Activated T-helper 1 cell treated with anti-CD3 and anti-CD28 coated beads, Interleukin-12 subunit alpha, Interleukin-12 subunit beta, Interleukin-2, Interleukin-4 antibody, amounts not matched to agents 30 ng/mL and 10 ng/mL and 1 ng/mL, durations not matched to agents 14 hours and 24 hours and 36 hours (primary cell): ENCODE results near the gene MAP3K5. TPM values are rescaled to one million over a fixed set of nuclear protein-coding genes. Genes with fewer than 3 reads are reported as not detected.
A peak's percentile ranks its signal among the peaks of the same experiment; 100 is the strongest.

Experiments
- DNase-seq: peaks from one replicate; pipeline ENCODE4 v3.0.0; 2021; ENCODE audit warnings: low spot score
- H3K27ac Mint-ChIP-seq: one replicate; pipeline ENCODE4 v1.8.0; 2021; ENCODE audit warnings: mild to moderate bottlenecking, mixed read lengths
- H3K27me3 Mint-ChIP-seq: one replicate; pipeline ENCODE4 v1.8.0; 2022; ENCODE audit warnings: mild to moderate bottlenecking, moderate library complexity, mixed read lengths; ENCODE audit not compliant: insufficient read depth
- H3K36me3 Mint-ChIP-seq: one replicate; pipeline ENCODE4 v1.8.0; 2021; ENCODE audit warnings: low read depth, mixed read lengths
- H3K4me1 Mint-ChIP-seq: one replicate; pipeline ENCODE4 v1.8.0; 2021; ENCODE audit warnings: low read depth, mixed read lengths
- H3K4me3 Mint-ChIP-seq: one replicate; pipeline ENCODE4 v1.8.0; 2021; ENCODE audit warnings: mild to moderate bottlenecking, moderate library complexity, mixed read lengths
- H3K9me3 Mint-ChIP-seq: one replicate; pipeline ENCODE4 v1.8.0; 2021; ENCODE audit warnings: mixed read lengths
- intact Hi-C: fragments of 100-400 bp; cut with micrococcal nuclease; formaldehyde crosslinking; loops from one replicate; pipeline ENCODE4 v1.15.1; 2024
- total RNA-seq: library from RNA; stranded (reverse); gene quantifications from 2 replicates; pipeline ENCODE4 v1.2.3, GENCODE V29; 2022

The MAP3K5 gene
- total RNA-seq, 1 donor from 2014 or later: 12.2 TPM

DNA sequence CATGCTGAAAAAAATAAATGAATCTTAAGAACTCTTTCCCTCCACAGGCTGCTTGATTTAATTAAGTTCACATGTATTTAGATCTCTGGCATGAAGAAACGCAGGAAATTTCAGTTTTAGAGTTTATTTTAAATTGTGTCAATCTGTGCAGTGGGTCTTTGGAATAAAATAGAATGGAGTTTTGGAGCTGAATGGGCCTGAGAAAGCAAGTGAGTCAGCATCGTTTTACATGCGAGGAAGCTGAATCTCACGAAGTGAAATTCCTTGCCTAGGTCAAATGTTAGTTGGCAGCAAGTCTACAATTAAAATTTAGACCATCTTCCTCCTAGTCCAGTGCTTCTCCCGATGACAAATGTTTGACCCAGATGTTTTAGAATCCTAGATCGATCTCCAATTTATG lies 264.4 kb downstream of the MAP3K5 start:
- DNase-seq: no peak
- Mint-ChIP-seq H3K36me3 (no peaks in the 10 kb centered on the region), H3K27ac (no peak overlapping the region), H3K27me3 (peaks cover 5% of the 10 kb centered on the region), H3K4me3 (no peak overlapping the region), H3K9me3 (no peaks in the 10 kb centered on the region), H3K4me1 (peaks cover 24% of the 10 kb centered on the region)
- intact Hi-C loops: loop anchor here (2.0 kb wide), 1 partner anchor 19 kb away; no protein-coding TSS in a partner anchor

DNA sequence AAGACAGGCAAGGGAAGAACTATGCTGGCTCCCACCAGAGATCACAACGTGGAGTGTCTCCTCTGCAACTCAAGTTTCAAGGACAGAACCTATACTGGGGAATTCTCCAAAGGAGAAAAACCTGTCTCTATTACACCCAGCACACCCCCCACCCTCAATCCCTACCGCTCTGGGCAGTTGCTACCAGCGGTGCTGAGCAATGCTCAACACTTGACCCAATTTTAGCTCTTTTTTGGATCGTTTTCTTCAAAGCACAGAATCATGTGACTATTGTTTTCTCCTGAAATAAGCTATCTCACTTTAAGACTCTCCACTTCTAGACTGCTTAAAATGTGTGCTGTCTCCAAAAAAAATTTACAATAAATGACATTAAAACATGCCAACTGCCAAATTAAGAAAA lies 265.3 kb downstream of the MAP3K5 start:
- H3K4me3 Mint-ChIP-seq: no peak overlapping the region
- no peaks in the 10 kb centered on the region for H3K36me3 Mint-ChIP-seq
- H3K27me3 Mint-ChIP-seq: peaks cover 6% of the 10 kb centered on the region
- no peak for DNase-seq
- H3K9me3 Mint-ChIP-seq: no peaks in the 10 kb centered on the region
- peaks cover 24% of the 10 kb centered on the region for H3K4me1 Mint-ChIP-seq
- H3K27ac Mint-ChIP-seq: no peak overlapping the region
- intact Hi-C loops: loop anchor here (2.0 kb wide), 1 partner anchor 20 kb away; no protein-coding TSS in a partner anchor

DNA sequence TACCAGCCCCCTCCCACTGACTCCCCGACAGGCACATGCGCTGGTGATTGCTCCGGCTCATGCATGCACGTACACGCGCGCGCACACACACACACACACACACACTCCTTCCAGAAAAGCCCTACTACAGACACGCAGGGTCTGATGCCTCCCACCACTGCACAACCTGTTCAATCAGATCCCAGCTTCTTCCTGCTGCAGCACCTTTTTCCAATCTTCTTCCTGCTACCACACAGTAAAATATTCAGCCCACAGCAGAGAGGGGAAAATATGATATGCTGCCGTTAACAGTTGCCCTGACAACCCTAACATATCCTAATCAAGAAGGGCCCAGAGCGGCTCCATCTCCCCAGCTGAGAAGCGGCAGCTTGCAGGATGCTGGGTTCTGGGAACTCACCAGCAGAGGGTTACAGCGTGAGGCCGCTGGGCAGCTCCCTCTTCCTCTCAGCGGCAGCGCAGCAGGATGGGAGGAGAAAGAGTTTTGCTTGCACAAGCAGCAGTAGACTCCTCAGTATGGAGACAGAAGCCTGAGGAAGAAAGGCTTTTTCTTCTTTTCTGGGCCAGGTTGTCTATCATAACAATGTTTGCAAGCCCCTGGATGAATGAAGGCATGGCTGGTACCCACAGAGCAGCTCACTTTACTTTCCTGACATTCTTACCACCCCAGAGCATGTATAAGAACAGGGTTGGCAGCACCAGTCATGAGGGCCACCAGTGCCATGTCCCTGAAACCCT lies 265.9 kb downstream of the MAP3K5 start:
- DNase-seq: peak; percentile 26
- H3K9me3 Mint-ChIP-seq: no peaks in the 10 kb centered on the region
- no peaks in the 10 kb centered on the region for H3K36me3 Mint-ChIP-seq
- H3K4me1 Mint-ChIP-seq: peaks cover 24% of the 10 kb centered on the region
- H3K4me3 Mint-ChIP-seq: peak overlapping the region; percentile 56
- intact Hi-C loops: loop anchor here (2.0 kb wide), 1 partner anchor 20 kb away; no protein-coding TSS in a partner anchor
- no peak overlapping the region for H3K27ac Mint-ChIP-seq
- H3K27me3 Mint-ChIP-seq: peaks cover 10% of the 10 kb centered on the region

DNA sequence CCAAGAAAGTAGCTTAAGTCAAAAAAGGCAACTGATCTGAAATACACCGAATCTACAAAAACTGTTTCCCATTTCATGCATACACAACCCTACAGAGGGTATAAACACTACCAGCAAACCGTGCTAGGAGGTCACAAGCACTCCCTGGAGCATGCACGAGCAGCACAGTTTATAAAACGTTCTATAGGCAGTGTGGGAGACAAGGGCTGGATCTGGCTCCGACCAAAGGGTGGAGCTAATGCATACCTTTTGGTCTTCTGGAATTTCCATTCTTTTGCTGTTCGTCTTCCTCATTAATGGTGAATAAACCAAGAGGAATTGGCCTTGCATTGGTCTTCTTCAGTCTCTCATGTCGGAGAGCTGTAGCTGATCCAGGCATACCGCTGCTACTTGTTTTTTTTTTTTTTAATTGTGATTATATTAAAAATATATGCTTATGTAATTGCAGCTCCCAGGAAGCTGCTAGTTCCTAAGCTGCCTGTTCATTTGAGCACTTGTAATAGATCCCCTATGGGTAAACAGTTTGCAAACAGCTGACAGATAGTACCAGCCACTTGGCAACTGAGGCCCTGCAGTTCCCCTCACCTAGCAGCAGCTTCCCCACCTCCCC lies 266.6 kb downstream of the MAP3K5 start:
- intact Hi-C loops: loop anchor here (2.0 kb wide), 1 partner anchor 21 kb away; no protein-coding TSS in a partner anchor
- no peak for DNase-seq
- no peak overlapping the region for H3K27ac Mint-ChIP-seq
- H3K4me1 Mint-ChIP-seq: peaks cover 24% of the 10 kb centered on the region
- H3K27me3 Mint-ChIP-seq: peaks cover 15% of the 10 kb centered on the region
- H3K36me3 Mint-ChIP-seq: no peaks in the 10 kb centered on the region
- peak overlapping the region; percentile 56 for H3K4me3 Mint-ChIP-seq
- H3K9me3 Mint-ChIP-seq: no peaks in the 10 kb centered on the region

DNA sequence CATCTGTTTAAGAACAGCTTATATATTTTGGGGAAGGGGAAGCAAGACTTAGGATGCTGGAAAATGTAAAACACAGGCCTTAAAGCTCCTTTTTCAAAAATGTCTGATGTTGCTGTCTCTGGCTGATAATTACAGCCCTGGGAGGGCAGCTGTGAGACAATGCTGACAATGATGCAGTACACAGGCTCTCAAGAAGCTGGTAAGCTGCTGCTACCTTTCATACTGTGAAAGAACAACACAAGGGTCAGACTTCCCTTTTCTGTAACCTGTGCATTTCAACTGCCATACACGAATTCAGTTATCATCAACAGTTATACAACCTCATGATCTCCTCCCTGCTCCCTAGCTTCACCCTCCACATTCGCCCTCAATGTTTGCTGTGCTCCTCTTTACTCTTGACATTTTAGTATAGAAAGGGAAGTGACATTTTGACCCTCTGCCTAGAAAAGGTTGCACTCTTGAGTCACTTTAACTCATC lies 267.3 kb downstream of the MAP3K5 start:
- Mint-ChIP-seq H3K27me3 (peaks cover 17% of the 10 kb centered on the region), H3K4me1 (peaks cover 24% of the 10 kb centered on the region), H3K9me3 (no peaks in the 10 kb centered on the region), H3K27ac (peak overlapping the region; percentile 18), H3K36me3 (no peaks in the 10 kb centered on the region), H3K4me3 (no peak overlapping the region)
- no peak for DNase-seq
- intact Hi-C loops: no loop called here

DNA sequence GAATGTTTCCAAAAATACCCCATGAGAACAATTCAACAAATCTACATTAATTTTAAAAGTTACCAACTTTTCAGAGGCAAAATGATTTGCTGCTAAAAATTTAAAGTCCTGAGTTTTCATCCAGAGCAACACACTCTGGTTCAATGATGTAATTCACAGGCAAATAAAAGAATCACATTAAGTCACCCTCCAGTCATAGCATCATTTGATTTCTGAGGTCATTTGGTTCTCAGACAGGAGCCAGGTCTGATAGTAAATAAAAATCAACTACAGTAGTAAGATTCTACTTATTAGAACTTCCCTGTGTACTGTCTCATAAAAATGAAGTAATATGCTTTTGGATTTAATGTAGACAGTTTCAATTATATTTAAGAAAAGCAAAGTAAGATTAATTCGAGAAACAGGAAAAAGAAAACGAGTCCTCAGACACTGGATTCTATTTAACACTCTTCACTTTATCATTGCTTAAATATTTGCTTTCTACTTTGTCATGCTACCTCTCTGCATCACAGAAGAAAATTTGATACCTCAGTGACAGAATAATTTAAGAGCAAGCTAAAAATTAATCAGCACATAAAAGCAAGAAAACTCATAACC lies 267.8 kb downstream of the MAP3K5 start:
- no peak overlapping the region for H3K4me3 Mint-ChIP-seq
- peaks cover 17% of the 10 kb centered on the region for H3K27me3 Mint-ChIP-seq
- no peaks in the 10 kb centered on the region for H3K36me3 Mint-ChIP-seq
- no peaks in the 10 kb centered on the region for H3K9me3 Mint-ChIP-seq
- intact Hi-C loops: no loop called here
- no peak overlapping the region for H3K27ac Mint-ChIP-seq
- no peak for DNase-seq
- H3K4me1 Mint-ChIP-seq: peaks cover 24% of the 10 kb centered on the region

DNA sequence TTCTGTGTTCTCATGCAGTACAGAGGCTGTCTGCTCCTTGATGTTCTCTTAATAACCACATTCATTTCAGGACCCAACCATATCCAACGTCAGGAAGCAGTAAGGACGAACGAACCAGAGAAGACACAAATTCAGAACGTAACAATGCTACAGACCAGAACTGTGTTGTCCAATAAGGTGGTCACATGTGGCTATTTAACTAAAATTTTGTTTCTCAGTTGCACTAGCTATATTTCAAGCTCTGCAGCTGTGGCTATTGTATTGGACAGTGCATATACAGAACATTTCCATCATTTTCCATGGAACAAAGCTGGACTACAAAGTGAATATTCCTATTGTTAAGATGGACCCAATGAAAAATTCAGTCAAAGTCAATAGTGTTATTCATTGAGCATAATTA lies 269.1 kb downstream of the MAP3K5 start:
- DNase-seq: no peak
- no peaks in the 10 kb centered on the region for H3K9me3 Mint-ChIP-seq
- peaks cover 17% of the 10 kb centered on the region for H3K27me3 Mint-ChIP-seq
- intact Hi-C loops: no loop called here
- no peak overlapping the region for H3K4me3 Mint-ChIP-seq
- H3K36me3 Mint-ChIP-seq: no peaks in the 10 kb centered on the region
- H3K27ac Mint-ChIP-seq: no peak overlapping the region
- H3K4me1 Mint-ChIP-seq: peaks cover 24% of the 10 kb centered on the region

DNA sequence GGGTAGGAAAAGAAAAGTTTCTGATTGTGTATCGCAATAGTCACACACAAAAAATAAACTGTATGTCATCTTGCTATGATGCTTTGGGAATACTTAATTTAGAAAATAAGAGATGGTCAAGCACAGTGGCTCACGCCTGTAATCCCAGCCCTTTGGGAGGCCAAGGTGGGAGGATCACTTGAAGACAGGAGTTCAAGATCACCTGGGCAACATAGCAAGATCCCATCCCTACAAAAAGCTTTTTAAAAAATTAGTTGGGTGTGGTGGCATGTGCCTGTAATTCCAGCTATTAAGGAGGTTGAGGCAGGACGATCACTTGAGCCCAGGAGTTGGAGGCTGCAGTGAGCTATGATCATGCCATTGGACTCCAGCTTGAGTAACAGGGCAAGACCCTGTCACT lies 269.6 kb downstream of the MAP3K5 start:
- Mint-ChIP-seq H3K36me3 (no peaks in the 10 kb centered on the region), H3K27me3 (peaks cover 17% of the 10 kb centered on the region), H3K27ac (no peak overlapping the region), H3K4me1 (peaks cover 24% of the 10 kb centered on the region), H3K9me3 (no peaks in the 10 kb centered on the region), H3K4me3 (no peak overlapping the region)
- no peak for DNase-seq
- intact Hi-C loops: no loop called here

DNA sequence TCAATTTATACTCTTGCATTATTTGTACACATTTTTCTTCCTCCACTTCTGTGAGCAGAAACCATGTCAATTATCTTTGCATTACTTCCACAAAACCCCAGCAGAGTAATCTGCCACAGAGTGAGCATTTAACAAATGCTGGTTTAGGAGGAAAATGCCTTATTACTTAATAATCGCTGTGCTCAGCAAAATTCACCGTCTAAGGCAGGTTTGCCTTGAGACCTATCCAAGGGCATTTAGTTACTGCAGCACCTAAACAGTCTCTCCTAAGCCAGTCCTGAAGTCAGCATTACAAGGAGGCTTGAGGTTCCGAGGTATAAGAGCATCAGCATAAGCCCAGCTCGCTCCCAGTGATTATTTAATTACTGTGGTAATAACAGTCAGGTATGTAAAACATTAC lies 270.4 kb downstream of the MAP3K5 start:
- H3K4me1 Mint-ChIP-seq: peaks cover 19% of the 10 kb centered on the region
- no peaks in the 10 kb centered on the region for H3K9me3 Mint-ChIP-seq
- intact Hi-C loops: no loop called here
- no peak overlapping the region for H3K27ac Mint-ChIP-seq
- DNase-seq: no peak
- peaks cover 15% of the 10 kb centered on the region for H3K27me3 Mint-ChIP-seq
- H3K36me3 Mint-ChIP-seq: no peaks in the 10 kb centered on the region
- no peak overlapping the region for H3K4me3 Mint-ChIP-seq

DNA sequence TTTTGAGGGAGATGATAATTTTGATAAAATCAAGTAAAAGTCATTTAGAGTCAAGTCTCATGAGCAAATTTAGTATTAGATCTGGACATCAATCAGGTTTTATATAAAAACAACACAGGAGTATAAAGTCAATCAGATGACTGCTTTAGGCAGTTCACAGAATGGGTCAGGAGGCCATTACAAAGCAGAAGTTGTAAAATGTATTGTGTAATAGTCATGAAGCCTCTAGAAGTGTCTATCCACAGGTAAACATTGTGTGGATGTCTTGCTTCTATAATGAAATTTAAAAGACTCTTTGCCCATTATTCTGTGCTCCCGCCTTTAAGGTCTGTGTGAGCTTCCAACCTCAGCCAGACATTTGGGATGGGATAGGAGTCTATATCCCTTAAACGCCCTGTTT lies 270.9 kb downstream of the MAP3K5 start:
- Mint-ChIP-seq H3K27me3 (peaks cover 15% of the 10 kb centered on the region), H3K9me3 (no peaks in the 10 kb centered on the region), H3K4me3 (no peak overlapping the region), H3K4me1 (peaks cover 14% of the 10 kb centered on the region), H3K36me3 (no peaks in the 10 kb centered on the region), H3K27ac (no peak overlapping the region)
- intact Hi-C loops: no loop called here
- DNase-seq: no peak

DNA sequence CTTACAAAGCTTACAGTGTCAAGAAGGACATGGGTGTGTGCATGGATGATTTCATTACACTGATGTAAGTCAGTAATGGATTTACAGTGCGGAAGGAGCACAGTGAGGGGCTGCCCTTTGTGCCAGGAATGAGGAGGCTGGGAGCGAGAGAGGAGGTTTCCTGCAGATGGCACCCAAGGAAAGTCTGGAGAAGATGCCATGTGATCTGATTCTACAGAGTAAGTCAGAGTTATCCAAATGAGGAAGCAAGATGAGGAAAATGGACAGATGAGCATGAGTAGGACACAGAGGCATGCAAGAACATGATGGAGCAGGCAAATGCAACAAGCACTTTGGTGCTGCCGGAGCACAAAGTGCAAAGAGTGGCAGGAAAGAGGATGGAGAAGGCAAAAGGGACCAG lies 271.8 kb downstream of the MAP3K5 start:
- Mint-ChIP-seq H3K27me3 (peaks cover 15% of the 10 kb centered on the region), H3K27ac (no peak overlapping the region), H3K4me1 (peaks cover 7% of the 10 kb centered on the region), H3K4me3 (no peak overlapping the region), H3K9me3 (no peaks in the 10 kb centered on the region), H3K36me3 (no peaks in the 10 kb centered on the region)
- intact Hi-C loops: no loop called here
- DNase-seq: no peak

DNA sequence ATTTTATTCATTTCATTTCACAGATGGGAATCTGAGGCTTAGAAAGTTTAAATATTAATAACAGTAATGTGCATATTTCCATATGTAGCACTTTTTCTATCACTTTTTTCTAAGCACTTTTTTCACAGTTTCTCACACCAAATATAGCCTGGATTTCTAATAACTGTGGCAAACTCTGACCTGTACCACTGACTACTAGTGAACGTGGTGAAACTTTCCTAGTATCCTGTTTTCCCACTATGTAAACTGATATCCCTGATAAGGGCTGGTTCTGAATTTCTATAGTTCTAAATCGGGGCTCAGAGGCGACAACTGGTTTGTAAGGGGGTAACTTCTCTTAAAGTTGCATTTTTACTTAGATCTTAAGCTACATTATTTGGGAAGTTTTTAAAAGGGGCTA lies 274.7 kb downstream of the MAP3K5 start:
- peaks cover 14% of the 10 kb centered on the region for H3K27me3 Mint-ChIP-seq
- no peaks in the 10 kb centered on the region for H3K36me3 Mint-ChIP-seq
- no peaks in the 10 kb centered on the region for H3K4me1 Mint-ChIP-seq
- H3K27ac Mint-ChIP-seq: no peak overlapping the region
- no peak overlapping the region for H3K4me3 Mint-ChIP-seq
- intact Hi-C loops: no loop called here
- DNase-seq: no peak
- H3K9me3 Mint-ChIP-seq: no peaks in the 10 kb centered on the region

DNA sequence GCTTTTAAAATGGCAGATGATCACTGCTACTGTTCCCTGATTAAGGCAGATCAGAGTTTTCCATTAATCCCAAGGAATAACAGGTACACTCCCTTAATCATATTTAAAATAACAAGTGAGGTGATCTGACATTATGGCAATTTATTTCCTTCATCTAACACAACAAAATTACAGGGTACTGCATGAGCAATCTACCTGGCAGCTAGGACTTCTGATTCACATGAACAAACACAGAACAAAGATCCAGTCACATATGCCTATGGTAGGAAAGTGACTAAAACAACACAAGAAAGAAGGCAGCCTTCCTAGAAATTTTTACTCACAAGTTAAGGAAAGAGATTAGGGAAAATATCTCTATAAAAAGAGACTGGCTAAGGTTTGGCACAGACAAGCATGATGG lies 275.3 kb downstream of the MAP3K5 start:
- Mint-ChIP-seq H3K36me3 (no peaks in the 10 kb centered on the region), H3K27ac (no peak overlapping the region), H3K27me3 (peaks cover 11% of the 10 kb centered on the region), H3K4me3 (no peak overlapping the region), H3K4me1 (peaks cover under 1% of the 10 kb centered on the region), H3K9me3 (no peaks in the 10 kb centered on the region)
- intact Hi-C loops: no loop called here
- DNase-seq: no peak
